ENCODE measurements around the gene TAF4. TPM values are rescaled to one million over a fixed set of nuclear protein-coding genes. Genes with fewer than 3 reads are reported as not detected.

Gene TAF4
- total RNA-seq, 6 experiments from 2014 or later = 9.0 to 13.0 (median 11.3) TPM

GRCh38 chr20:61941721-61942405, 123.8 kb downstream of the TAF4 start:
- WGBS (ENCODE audit: insufficient coverage, low coverage, low lambda C conversion rate, missing lambda C conversion rate) = 100% methylated on average over 1 of the region's 16 CpGs
- ATAC-seq = peak in 1 of 4 donors; percentile 28
- H3K27ac ChIP-seq = no peak overlapping the region
- no peaks in the 10 kb centered on the region for H3K36me3 ChIP-seq
- no peaks in the 10 kb centered on the region for H3K27me3 ChIP-seq
- no peaks in the 10 kb centered on the region for H3K4me1 ChIP-seq
- no peak for TF ChIP-seq CTCF (IDR thresholded peaks at IDR 0.05)
- intact Hi-C loops (cut with DNase I) = no loop called here
- no peak overlapping the region for H3K4me3 ChIP-seq
- peak in 2 of 3 donors; percentile 37 to 43 for DNase-seq
- H3K9me3 ChIP-seq = no peaks in the 10 kb centered on the region

GRCh38 chr20:61940976-61941720, 124.5 kb downstream of the TAF4 start:
- DNase-seq (peak in 1 of 3 donors; percentile 30), ATAC-seq (no peak)
- no peak overlapping the region for H3K4me3 ChIP-seq
- 79% methylated on average over 4 of the region's 16 CpGs for WGBS (ENCODE audit: insufficient coverage, low coverage, low lambda C conversion rate, missing lambda C conversion rate)
- H3K4me1 ChIP-seq = no peaks in the 10 kb centered on the region
- H3K27ac ChIP-seq = no peak overlapping the region
- H3K9me3 ChIP-seq = no peaks in the 10 kb centered on the region
- TF ChIP-seq POLR2A (IDR thresholded peaks at IDR 0.05) = no peak
- TF ChIP-seq CTCF (IDR thresholded peaks at IDR 0.05) = no peak
- no peaks in the 10 kb centered on the region for H3K27me3 ChIP-seq
- intact Hi-C loops (cut with DNase I) = no loop called here
- H3K36me3 ChIP-seq = no peaks in the 10 kb centered on the region

GRCh38 chr20:61940491-61940890, 125.2 kb downstream of the TAF4 start:
- Histone ChIP-seq H3K9me3 (no peaks in the 10 kb centered on the region), H3K27ac (no peak overlapping the region), H3K4me1 (no peaks in the 10 kb centered on the region), H3K4me3 (no peak overlapping the region), H3K36me3 (no peaks in the 10 kb centered on the region), H3K27me3 (no peaks in the 10 kb centered on the region)
- WGBS (ENCODE audit: insufficient coverage, low coverage, low lambda C conversion rate, missing lambda C conversion rate) = 87% methylated on average over 4 of the region's 17 CpGs
- TF ChIP-seq CTCF (IDR thresholded peaks at IDR 0.05) = no peak
- TF ChIP-seq POLR2A (IDR thresholded peaks at IDR 0.05) = no peak
- DNase-seq (no peak), ATAC-seq (no peak)
- intact Hi-C loops (cut with DNase I) = no loop called here

- Histone ChIP-seq H3K4me3 (no peak overlapping the region), H3K27me3 (no peaks in the 10 kb centered on the region), H3K4me1 (no peaks in the 10 kb centered on the region), H3K36me3 (no peaks in the 10 kb centered on the region), H3K9me3 (no peaks in the 10 kb centered on the region), H3K27ac (no peak overlapping the region)
- intact Hi-C loops (cut with DNase I) = no loop called here
- TF ChIP-seq CTCF (IDR thresholded peaks at IDR 0.05) (no peak), POLR2A (IDR thresholded peaks at IDR 0.05) (no peak)
- 87% methylated on average over 10 of the region's 13 CpGs for WGBS (ENCODE audit: insufficient coverage, low coverage, low lambda C conversion rate, missing lambda C conversion rate)
- DNase-seq = no peak
- ATAC-seq = no peak
These were observed 125.9 kb downstream of the TAF4 start for GRCh38 chr20:61939691-61940360.
